T-helper 2 cell (primary cell): Measurements from ENCODE around the gene ZDHHC3.

Experiments used
- DNase-seq, 5 experiments: peaks; one replicate each; pipeline versions ENCODE4 v3.0.0 to v3.0.0-alpha.2; 2012 to 2022

The ZDHHC3 gene

DNA sequence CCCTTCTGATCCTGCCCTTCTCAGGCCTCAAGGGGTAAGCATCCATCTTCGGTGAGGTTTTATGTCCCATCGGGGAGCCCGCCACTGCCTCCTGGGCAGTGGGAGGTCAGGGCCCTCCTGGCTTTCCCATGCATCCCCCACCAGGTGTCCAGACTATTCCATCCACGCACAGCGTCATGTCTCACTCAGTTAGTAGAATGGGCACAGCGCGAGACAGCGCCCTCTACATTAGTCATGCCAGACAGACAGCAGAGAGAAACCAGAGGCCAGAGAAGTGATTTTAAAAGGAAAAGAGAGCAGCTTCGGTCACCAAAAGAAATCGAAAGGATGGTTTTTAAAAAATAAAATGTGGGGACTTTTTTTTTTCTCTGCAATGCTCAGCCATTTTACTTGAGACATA lies 49.8 kb downstream of the ZDHHC3 start:
- no peak for DNase-seq

DNA sequence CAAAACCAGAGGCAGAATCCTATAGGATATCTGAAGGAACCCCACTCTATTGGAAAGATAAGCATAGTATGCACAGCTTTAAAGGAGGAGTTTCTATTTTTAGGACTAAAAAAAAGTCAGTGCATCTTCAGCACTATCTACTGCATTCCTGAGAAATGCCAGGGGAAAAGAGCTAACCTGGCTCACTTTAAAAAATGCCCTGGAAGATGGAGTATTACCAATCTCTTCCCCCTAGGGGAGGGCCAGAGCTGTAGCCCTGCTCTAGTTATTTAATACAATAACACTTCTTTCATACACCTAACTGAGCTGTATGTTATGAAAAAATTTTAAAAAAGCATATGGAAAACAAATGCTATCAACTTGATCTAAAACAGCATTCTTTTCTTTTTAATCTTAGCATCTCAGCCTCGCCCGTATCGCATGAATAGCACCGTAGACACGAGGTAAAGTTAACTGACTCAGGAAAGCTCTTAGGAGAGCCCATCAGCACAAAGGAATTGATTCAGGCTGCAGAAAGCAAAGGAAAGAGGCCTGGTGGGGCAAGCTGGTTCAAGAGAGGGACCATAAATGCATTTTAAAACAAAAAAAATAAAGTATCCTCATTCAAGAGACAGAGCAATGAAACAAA lies 51.4 kb downstream of the ZDHHC3 start:
- no peak for DNase-seq

DNA sequence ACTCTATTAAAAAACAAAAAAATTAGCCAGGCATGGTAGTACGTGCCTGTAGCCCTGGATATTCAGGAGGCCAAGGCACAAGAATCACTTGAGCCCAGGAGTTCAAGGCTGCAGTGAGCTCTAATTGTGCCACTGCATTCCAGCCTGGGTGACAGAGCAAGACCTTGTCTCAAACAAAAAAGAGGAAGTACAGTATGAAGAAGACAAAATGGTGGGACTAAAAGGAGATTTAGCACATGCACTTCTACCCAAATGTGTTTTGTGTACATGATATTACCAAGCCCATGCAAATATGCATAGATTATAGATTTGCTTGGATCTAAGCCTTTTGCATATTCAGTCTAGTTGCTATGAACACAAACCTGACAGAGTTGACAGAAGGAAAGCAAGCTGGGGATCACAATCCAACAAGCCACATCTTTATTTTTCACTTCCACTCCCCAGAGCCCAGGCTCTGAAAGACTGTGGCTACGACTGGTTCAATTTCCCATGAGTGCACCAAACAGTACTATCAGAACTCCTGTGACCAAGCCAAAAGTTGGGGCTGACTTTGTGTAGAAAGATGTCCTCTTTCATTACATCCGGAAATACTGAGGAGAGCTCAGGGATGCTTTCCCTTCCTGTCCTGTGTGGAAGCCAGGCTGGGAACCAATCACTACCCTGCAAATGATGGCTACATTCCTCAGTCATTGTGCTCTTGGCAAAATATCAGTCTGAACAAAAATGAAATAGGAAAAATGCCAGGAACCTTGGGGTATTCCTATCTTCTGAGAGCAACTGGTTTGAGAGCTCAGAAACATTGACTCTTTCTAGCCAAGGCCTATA lies 52.1 kb downstream of the ZDHHC3 start:
- no peak for DNase-seq

DNA sequence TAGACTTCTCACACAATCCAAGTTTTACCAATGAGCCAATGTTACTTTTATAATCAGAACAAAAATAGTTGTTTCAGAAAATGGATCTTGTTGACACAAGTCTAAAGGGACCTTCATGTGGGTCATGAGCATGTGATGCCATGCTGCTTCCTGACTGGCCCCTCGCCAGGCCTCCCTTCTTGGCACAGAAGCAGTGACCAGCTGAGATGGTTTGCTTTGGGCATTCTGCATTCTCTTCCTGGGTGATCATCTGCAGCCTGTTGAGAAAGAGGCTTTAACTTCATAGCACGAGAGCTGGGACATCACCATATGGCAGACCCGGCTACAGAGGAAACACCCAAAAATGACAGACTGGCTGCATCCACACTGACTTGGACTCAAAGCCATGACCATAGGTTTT lies 55.9 kb downstream of the ZDHHC3 start:
- DNase-seq: no peak

GRCh38 chr3:44918581-44918980 lies 57.4 kb downstream of the ZDHHC3 start:
- no peak for DNase-seq

- DNase-seq: no peak
Measured at GRCh38 chr3:44918087-44918486, 57.9 kb downstream of the ZDHHC3 start.

DNA sequence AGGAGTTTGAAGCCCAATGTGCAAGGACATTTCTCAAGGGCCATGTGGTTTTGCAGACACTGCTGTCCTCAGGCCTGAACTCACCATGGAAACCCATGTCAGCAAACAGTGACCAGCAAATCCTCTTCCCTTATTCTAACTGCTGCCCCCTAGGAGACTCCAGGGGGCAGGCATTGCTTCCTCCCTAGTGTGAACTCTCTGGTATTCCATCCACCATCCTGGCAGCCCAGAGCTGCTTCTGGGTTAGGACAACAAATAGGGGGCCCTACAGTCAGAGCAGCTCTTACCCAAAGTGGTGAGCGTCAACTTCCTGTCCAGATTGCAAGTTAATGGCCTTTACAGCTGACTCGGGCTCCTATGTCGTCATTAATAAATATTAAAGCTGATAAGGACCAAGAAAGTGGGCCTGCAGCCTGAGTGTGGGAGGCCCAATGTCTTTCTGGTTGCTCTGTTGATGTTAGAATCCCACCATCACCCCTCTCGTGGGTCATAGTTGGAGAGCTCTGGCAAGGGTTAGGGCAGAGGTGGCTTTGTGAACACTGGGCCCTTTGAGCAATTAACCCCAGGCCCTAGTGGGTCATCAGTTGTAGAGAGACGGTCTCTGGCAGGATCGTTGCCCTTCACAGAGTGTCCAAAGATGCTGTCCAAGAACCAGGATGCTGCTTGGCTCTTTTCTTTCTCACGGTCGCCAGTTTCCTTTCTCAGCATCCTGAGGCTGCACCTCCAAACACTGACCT lies 60.1 kb downstream of the ZDHHC3 start:
- DNase-seq: no peak

- no peak for DNase-seq
Measured at GRCh38 chr3:44914936-44915335, 61.0 kb downstream of the ZDHHC3 start.

DNA sequence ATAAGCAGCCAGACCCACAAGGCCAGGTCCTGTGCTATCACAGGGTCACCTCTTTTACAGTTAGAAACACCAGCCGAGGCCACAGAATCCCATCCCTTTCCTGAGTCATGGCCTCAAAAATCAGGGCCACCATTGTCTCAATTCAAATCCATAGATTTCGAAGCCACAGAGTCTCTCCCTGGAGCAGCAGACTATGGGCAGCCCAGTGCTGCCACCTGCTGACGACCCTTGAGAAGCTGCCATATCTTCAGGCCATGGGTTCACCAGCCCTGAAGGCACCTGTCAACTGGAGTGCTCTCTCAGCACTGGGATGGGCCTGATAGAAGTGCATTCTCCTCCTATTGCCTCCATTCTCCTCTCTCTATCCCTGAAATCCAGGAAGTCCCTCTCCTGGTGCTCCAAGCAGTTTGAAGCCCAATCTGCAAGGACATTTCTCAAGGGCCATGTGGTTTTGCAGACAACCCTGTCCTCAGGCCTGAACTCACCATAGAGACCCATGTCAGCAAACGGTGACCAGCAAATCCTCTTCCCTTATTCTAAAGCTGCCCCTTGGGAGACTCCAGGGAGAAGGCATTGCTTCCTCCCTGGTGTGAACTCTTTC lies 62.0 kb downstream of the ZDHHC3 start:
- DNase-seq: peak; percentile 24 to 59 (median 45)

- no peak for DNase-seq
Measured at GRCh38 chr3:44910693-44911092, 65.3 kb downstream of the ZDHHC3 start.

GRCh38 chr3:44909063-44909462 lies 66.9 kb downstream of the ZDHHC3 start:
- DNase-seq: no peak

DNA sequence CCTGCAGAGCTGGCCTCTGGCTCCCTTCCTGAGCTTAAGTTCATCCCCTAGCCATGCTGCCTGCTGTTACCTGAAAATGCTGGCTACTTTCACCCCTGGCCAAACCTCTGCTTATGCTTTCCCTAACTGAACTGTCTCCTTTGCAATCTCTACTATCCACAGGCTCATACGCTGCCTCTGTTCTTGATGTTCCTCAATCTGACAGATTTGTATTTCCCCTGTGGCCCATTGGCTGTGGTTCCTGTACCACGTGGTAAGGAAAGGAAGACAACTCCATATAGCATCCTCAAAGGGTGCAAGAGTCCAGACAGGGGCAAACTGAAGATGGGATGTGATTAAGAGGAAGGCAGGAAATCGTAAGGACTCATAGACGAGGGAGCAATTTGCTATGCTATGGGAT lies 68.4 kb downstream of the ZDHHC3 start:
- DNase-seq: no peak

- DNase-seq: no peak
Measured at GRCh38 chr3:44906997-44907396, 69.0 kb downstream of the ZDHHC3 start.

DNA sequence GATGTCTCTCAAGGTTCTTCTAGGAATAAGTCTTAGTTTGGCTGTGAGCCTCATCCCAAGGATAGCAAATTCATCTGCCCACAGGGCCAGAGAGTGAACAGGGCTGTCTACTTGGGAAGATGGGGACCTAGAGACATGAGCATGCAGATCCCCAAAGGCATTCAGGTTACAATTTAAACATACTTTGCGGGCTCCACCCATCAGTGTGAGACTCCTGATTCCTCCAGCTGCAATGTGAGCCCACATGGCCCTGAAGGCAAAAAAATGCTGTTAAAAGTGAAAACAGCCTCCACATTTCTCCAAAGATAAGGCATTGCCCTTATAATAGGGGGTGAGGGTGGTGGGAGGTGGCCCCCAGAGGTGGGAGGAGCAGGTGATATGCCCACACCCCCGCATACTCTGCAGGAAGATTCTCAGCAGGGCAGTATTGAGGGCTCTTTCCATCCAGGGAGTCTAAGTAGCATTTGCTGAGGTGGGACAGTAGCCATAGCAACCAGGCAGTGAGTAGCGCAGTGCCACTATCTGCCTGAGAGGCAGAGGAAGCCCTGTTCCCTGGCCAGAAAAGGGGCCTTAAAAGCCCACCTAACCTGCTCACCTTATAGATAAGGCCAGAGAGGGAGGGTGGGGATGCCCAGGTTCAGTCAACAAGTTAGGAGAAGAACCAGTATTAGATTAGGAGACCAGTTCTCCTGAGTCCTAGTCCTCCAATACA lies 70.4 kb downstream of the ZDHHC3 start:
- DNase-seq: no peak

DNA sequence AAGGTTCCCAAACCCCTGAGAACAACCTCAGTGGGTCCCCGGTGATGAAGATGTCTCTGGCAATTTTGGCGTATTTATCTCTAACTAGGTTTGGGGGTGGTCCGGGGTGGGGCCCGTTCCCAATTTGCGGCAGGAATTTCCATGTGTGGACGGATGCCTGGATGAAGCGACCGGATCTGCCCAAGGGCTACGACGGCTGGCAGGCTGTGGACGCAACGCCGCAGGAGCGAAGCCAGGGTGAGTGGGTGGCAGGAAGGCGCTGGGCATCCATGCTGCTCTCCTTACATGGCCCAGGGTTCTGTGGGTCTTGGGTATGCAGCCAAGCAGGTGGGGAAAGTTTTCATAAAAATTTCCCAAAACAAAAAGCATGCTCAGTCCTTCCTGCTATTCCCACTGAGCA lies 72.2 kb downstream of the ZDHHC3 start:
- DNase-seq: no peak

GRCh38 chr3:44903314-44903713 lies 72.7 kb downstream of the ZDHHC3 start:
- no peak for DNase-seq

DNA sequence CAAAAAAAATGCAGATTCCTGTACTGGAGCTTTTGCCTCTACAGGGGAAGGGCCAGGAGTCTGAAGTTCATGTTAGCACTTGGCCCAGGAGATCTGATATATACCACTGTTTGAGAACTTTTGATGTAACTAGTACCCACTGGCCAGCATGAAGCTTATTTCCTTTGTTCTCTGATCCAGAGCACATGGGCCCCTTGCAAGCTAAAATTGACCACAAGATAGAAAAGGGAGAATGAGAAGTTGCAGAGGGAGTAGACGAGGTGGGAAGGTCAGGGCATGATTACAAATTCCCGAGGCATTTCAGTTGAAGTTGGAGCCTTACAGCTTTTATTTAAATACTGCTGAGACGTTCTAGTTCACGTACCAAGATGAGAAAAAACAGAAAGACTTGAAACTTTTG lies 73.3 kb downstream of the ZDHHC3 start:
- no peak for DNase-seq

DNA sequence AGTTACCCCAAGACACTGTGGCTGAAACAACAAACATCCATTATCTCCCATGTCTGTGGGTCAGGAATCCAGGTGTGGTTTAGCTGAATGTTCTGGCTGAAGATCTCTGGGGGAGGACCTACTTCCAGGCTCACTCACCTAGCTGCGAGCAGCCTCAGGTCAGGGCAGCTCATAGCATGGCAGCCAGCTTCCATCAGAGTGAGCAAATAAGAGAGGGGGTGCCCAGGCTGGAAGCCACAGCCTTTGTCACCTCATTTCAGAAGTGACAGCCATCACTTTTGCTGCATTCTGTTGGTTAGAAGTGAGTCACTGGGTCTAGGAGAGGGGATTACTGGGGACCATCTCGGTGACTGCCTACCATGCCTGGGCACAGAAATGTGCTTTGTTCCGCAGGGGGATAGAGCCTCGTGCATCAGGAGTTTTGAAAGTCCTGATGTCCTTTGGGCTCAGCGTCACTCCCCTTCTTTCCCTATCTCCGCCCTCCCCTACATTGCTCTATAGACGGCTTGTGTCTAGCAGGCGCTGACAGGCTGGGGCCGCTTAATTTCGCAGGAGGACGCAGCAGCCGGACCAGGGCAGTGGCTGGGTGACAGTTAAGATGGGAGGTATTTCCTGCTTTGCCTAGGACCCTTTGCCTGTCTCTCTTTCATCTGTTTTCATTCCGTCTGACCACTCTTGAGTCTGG lies 76.1 kb downstream of the ZDHHC3 start:
- DNase-seq: no peak

DNA sequence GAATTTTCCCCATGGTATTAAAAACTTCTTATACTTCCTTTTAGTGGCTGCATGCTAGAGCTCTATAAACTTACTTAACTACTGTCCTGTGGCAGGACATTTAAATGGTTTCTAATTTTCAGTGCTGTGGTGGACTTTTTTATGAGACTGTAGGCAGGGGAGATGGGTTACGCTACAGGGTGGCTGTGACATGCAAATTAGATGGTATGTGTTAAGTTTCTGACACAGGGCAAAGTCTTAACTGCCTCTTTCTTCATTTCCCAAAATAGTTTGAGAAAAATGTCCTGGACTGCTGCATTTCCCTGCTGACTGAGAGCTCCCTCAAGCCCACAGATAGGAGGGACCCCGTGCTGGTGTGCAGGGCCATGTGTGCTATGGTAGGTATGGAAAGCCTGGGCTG lies 79.5 kb downstream of the ZDHHC3 start:
- DNase-seq: no peak

DNA sequence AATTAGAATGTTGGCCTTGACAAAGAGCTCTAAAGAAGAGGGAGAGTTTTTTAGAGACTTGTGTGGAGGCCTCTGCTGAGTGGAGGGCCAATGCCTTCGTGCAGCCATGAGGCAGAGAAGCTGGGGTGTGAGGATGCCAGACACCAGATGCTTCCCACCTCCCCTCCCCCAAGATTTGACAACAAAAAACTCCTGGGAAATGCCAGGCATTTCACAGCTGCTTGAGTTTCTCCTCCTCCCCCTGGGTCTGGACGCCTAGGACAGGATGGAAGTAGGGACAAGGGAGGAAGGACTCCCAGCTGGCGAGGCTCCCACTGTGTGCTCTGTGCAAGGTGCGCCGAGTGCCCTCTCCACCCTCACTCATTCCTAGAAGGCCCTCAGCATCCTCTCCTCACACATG lies 81.5 kb downstream of the ZDHHC3 start:
- no peak for DNase-seq

DNA sequence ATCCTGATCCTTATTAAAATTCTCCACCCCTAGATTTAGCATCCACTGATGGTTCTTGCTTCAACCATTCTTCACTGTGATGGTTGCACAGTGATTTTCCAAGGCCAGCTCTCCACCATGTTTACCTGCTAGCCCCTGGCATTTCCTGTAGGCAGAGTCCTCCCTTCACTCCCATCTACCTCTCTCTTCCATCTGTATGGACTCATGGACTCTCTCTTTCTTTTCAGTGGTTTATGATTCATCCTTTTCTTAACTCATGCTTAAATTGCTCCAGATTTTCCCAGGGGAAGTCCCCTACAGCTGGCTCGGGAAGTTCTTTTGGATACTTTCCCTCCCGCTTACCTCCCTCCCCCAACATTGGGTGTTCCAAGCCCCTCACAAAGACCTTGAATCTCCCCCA lies 82.9 kb downstream of the ZDHHC3 start:
- DNase-seq: no peak

DNA sequence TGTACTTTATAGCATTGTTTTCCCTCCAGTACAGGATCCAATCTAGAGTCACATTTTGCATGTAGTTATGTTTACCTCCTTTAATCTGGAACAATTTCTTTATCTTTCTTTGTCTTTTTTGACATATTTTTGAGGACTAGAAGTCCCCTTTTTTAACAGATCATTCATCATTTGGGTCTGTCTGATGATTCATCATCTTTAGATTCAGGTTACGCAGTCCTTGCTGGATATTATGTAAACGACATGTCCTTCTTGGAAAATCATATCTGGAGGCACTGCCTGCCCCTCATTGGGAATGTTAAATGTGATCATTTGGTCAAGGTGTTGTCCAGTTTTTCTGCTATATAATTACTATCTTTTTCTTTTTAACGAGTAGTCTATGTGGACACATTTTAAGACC lies 83.3 kb downstream of the ZDHHC3 start:
- no peak for DNase-seq
